HG03196 (cell line): ENCODE data around the gene SIX6.

Experiments
- ATAC-seq: cut with Tn5 transposase; IDR thresholded peaks from one replicate; pipeline ENCODE4 v1.9.1; 2021; ENCODE audit not compliant: unreplicated experiment

Gene SIX6

GRCh38 chr14:60512973-60513571 is 4.1 kb downstream of the SIX6 start:
- ATAC-seq = no peak

GRCh38 chr14:60514378-60514740 is 5.4 kb downstream of the SIX6 start:
- no peak for ATAC-seq

- ATAC-seq = no peak
These were observed 6.0 kb downstream of the SIX6 start for GRCh38 chr14:60514741-60515491.

- ATAC-seq = no peak
These were observed 6.8 kb downstream of the SIX6 start for GRCh38 chr14:60515511-60516289.

- ATAC-seq = no peak
These were observed 23.5 kb downstream of the SIX6 start for GRCh38 chr14:60532442-60532841.

- no peak for ATAC-seq
These were observed 28.7 kb downstream of the SIX6 start for GRCh38 chr14:60537663-60538062.

- no peak for ATAC-seq
These were observed 35.7 kb downstream of the SIX6 start for GRCh38 chr14:60544659-60545058.

GRCh38 chr14:60553808-60554207 is 44.9 kb downstream of the SIX6 start:
- ATAC-seq = no peak

- ATAC-seq = peak; percentile 56
These were observed 53.1 kb downstream of the SIX6 start for GRCh38 chr14:60561845-60562746.
